Activated CD4-positive, alpha-beta T cell treated with anti-CD3 and anti-CD28 coated beads, Interleukin-2, amount 50 U/mL, for 48 hours (primary cell): ENCODE measurements around the gene PREP.
"Not testable (repeated sequence)": the region's sequence is repeated elsewhere in the genome, so short reads cannot be mapped to it uniquely, and the experiment has no call there.

Experiments
- DNase-seq, 2 experiments: peaks; one replicate each; pipeline ENCODE4 v3.0.0-alpha.2; 2020

Gene PREP

DNA sequence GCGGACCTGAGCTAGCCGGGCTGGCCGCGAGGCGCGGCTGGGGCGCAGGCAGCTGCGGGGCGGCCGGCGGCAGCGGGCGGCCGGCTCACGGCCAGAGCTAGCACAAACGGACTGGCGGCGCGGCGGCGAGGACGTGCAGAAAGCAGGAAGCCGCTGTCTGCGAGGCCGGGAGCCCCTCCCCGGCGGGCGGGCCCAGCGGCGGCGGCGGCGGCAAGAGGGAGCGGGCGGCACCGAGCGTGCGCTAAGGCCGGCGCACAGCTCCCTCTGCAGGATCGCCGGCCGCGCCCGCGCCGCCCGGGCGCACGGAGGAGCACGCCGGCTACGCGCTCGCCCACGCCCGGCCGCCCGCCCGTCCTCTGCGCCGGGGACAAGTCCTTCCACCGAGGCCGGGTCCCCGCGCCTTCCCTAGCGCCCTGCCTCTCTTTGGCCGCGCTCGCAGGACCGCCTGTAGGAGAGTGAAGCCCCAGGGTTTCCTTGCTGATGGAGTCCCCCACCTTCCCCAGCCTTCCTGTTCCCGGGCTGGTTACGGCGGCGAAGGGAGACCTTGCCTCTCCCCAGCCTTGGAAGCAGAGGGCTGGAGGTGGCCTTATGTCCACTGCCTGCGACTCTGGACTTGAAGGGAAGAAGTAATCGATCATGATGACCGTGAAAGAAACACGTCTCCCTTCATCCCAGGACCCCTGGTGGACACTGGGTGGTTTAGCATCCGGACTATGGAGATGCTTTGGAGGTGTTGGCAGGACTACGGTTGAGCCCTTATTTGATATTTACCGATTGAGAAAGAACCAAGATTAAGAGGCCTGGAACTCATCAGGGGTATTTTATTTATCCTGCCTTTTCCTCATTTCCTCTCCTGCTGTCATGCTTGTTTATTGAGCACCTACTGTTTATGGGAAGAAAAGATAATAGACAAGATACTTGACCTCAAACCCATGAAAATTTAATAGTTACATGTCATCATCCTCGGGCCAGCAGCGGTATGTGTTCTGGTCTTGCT is at the start of gene PREP:
PREP (minus strand) TSS at position 144 of the 997 bp plus-strand sequence. CDS start 191 bp downstream, outside the sequence.
- peak; percentile 81 to 83 for DNase-seq

DNA sequence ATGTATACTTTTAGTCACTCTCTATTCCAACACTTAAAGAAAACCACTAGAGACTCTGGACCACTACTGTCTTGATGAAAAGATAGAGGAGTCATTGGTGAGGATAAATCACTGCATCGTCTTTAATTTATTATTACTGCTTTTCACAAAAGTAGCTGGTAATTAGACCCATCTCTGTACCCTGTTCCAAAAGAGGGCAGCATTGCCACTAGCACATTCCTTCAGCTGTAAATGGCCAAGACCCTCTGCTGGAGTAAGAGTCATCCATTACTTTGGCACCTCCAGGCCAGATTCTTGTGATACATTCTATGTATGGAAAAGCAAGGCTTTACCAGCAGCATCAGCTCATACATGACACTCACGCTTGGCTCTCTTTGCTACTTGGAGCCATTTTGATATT is 49.5 kb upstream of the PREP start:
- no peak for DNase-seq

DNA sequence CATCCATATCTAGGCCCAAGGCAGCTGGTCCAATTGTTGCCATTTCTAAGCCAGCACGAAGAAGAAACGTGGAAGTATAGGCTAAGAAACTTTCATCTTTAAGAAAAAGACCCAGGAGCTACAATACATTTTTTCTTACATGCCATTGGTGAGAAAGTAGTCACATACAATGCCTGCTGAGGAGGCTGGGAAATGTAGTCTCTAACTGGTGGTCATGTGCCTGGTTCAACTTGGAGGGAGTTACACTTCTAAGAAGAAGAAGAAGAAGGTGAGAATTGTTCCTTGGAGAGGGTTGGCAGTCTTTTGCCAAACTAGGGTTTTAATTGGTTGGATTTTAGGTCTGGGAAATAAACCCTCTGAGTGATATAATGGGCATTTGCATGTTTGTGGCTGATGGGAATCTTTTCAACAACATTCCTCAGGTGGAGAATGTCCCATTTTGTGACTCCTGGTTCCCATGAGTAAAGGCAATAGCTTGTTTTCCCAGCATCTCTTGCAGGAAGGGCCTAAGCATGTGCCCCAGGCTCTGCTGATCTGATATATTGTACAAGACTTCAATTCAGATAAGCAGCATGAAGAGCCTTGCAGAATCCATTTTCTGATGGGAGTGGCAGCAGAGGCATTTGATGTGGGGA is 47.0 kb upstream of the PREP start:
- DNase-seq, result no peak

- DNase-seq, result no peak
Measured at GRCh38 chr6:105445481-105445880, 42.6 kb upstream of the PREP start.

DNA sequence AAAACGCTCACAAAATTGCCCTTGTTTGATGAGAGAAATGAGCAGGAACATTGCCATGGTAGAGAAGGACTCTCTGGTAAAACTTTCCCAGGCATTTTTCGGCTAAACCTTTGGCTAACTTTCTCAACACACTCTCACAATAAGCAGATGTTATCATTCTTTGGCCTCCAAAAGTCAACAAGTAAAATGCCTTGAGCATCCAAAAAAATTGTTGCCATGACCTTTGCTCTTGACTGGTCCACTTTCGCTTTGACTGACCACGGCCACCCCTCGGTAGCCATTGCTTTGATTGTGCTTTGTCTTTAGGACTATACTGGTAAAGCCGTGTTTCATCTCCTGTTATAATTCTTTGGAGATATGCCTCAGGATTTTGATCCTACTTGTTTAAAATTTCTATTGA is 41.1 kb upstream of the PREP start:
- DNase-seq, result no peak

GRCh38 chr6:105442369-105442768 is 39.5 kb upstream of the PREP start:
- no peak for DNase-seq

DNA sequence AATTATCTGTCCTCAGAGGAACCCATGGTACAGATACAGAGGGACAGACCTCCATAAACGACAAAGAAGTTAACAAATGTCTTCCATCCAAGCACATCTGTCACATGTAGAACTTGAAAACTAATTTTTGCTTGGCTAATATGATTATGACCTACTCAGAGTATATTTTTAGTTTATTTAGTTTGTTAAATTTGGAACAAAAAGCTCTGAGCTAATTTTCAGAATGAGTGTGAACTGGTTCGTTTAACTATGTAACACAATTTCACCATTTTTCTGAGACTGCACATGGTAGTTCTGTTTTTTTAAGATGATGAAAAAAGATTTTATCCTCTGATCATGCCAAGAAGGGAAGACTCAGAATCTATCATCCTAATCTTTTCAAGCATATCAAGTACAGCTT is 34.4 kb upstream of the PREP start:
- DNase-seq, result no peak

DNA sequence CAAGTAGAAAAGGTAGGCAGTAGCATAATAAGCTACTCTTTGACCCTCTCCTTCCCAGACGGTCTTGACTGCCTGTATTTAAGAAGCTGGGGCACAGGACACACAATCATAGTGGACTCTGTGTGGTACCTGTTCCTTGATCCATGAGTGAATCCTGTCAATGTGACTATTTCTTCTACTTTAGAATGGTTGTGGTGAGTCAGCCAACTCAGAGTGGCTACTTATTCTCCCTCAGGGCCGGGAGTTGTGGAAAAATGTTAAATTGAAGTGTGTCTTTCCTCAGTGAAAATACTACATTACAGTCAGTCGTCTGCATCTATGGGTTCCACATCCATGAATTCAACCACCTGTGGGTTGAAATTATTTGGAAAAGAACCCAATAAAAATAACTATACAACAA is 30.8 kb upstream of the PREP start:
- DNase-seq, result no peak

DNA sequence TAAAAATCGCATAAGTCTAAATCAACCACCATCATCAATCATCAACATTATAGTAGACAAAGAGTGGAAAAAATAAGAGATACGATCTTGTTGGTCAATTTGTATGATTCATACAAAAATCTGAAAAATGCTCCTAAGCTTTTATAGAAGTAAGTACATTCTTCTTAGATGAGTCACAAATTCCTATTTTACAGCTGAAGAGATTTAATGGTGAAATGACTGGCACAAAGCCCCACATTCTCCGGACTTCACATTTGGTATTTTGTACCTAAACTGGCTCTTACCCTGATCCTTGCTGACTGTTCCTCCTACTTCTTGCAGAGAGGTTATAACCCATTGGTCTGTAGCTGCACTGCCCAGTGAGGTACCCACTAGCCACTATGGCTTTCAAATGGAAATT is 29.9 kb upstream of the PREP start:
- DNase-seq, result no peak

GRCh38 chr6:105431226-105431625 is 28.3 kb upstream of the PREP start:
- no peak for DNase-seq

GRCh38 chr6:105430685-105431084 is 27.8 kb upstream of the PREP start:
- no peak for DNase-seq

DNA sequence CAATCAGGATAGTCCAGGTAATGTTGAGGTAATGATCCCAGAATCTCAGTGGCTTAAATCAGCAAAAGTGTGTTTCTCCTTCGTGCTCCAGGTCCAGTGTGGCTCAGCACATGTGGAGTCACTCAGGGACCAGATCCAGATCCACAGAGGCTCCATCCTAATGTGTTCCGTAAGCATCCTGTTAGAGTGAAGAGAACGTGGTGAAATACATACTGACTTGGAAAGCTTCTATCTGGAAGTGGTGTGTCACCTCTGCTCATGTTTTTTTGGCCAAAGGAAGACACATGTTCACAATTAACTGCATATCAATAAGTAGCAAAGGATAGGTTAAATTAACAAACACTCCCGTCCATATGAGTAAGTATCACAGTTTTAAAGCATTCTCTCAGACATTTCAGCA is 26.8 kb upstream of the PREP start:
- DNase-seq, result no peak

DNA sequence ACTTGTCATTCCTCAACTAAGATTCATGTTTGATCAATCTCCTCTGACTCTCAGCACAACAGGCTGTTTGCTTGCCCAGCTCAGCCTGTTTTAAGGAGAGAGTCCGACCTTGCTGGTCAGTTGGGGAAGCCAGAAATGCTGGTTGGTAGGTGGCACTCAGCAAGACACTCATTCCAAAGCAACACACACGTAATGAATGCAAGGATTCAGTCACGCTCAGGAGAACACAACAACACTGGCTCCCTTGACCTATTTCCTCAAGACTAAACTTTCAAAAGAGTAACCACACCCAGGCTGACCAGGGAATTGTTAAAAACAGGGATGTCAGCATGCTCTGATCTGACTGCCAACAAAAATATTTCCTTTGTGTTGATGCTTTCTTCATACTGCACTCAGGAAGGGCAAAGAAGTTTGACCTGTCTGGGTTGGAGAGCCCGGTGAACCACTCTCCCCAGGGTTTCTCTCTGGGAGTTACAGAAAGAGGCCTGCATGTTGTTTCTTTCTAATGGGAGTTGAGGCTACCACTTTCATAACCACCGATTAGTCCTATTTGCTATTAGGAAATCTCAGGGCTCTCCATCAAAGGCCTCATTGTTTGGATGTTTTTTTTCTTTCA is 25.6 kb upstream of the PREP start:
- DNase-seq, result no peak

DNA sequence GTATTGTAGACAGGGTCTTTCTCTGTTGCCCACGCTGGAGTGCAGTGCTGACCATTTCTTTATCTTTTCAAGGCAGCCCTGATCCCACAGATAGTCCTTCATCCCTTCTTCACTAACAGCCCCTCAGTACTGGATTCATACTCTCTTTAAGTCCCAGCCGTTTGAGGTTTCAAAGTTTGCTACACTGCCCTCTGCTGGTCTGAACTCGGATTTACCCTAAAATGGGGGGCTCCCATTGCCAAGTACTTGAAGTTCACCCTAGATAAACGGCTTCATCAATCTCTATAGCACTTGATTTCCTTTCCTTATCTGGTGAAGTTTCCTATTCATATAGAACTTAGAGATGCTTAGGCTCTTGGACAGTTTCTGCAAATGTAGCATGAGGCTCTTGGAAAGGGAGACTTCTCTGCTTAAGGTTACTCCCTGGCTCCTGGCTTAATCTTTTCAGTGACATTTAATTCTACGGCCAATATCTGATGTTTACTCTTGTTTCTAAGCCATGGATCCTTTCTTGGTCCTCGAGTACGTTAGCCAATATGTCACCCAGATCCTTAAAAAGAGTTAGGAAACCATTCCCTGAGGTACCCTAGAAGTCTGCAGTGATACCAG is 21.4 kb upstream of the PREP start:
- DNase-seq, result peak; percentile 64 to 74

DNA sequence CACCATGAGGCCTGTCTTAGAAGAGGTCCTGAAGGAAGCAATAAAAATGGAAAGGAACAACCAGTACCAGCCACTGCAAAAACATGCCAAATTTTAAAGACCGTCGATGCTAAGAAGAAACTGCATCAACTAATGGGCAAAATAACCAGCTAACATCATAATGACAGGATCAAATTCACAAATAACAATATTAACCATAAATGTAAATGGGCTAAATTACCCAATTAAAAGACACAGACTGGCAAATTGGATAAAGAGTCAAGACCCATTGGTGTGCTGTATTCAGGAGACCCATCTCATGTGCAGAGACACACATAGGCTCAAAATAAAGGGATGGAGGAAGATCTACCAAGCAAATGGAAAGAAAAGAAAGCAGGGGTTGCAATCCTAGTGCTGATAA is 14.1 kb upstream of the PREP start:
- not testable (repeated sequence) for DNase-seq

DNA sequence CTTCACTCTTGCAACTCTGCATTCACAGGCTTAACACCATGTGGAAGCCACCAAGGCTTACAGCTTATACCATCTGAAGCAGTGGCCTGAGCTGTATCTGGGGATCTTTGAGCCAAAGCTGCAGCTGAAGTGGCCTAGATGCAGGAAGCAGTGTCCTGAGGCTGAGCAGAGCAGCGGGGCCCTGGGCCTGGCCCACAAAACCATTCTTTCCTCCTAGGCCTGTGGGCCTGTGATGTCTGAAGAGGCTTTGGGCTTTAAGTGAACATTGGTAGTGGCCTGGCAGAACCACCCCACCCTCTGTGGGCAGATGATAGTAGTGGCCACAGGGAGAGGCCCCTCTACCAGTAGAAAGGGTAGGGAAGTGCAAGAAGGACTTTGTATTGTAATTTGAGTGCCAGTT is 6.9 kb upstream of the PREP start:
- DNase-seq, result no peak

DNA sequence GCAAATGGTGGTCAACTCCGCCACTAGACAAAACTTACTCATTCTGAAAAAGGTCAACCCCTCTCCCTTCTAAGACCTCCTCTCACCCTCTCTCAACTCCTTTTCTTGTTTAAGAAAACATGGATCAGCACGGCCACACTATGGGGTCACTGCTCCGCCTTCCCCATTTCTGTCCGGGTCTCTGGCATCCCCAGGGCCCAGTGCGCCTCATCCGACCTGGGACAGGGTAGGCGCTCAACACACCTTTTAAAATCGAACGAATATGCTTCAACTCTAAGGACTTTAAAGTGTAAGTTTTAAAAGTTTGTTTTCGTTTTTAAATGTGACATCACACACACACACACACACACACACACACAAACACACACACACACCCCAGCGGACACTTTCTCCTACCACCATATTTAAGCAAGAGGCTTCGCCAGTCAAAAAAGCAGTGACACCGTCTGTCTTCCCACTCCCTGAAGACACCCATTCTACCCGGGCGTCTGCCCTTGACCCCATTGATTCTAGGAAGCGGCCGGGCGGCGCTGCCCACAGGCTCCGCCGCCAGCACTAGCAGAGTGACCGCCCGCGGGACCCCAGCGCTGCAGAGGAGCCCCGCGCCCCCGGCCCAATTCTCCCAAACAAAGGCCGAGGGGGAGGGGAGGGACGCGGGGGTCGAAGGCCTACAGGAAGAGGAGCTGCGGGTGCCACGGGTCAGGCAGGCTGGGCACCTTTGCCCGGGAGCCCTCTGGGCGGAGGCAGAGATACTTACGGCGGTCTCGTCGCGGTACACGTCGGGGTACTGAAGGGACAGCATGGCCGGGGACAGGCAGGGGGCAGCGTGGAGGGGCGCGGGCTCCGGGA is 568 bp downstream of the PREP start:
- DNase-seq, result peak in 1 of 2 experiments; percentile 21

DNA sequence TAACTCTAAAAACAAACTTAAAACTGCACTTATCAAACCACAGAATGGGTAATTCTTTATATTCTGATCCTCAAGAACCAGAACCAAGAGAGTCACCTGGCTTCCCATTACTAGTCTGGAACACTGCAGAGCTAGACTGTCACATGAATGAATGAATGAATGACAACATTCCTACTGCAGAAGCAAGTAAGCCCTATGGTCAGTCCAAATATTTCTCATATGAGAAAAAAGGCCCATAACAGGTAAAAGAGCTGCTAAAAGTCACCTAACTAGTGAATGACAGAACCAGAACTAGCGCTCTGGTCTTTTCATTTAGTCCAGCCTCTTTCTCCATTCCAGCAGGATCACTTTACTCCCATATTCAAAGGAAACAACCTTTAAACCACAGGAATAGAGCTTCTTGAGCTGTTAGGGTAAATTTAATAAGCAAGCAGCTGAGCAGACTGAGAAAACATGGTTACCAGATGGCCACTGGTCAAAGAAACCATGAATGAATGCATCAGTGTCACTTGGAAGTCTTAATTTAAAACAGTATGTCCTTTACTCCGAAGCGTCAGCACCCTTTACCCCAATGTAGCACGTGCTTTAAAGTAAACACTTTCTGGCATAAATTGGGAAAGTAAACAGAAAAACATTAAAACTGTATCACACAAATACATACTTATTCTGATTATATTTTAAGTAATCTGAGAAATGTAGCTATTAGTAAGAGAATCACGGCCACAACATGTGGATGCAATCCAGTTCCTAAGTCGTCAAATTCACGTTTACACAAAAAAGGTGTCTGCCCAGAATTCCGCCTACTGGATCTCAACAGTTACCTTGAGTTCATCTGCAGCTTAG is 1.4 kb downstream of the PREP start:
- DNase-seq, result no peak

DNA sequence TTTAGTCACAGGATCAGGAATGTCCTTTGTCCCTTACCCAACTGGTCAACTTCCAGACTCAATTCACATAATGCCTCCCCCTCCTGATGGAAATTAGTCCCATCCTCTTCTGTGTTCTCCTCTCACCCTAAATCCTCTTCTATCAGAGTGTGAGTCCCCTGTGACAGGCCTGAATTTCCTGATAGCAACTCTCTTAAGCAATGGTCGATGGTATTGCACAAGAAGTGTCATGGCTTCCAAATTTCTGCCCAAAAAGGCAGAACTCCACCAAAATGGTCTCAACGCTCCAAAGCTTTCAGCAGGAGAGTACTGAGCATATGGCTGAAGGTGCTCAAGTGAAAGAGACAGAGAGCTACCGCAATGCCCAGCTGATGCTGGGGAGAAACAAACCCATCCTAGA is 2.4 kb downstream of the PREP start:
- DNase-seq, result no peak

GRCh38 chr6:105398859-105399258 is 4.0 kb downstream of the PREP start:
- no peak for DNase-seq

GRCh38 chr6:105397987-105398386 is 4.9 kb downstream of the PREP start:
- no peak for DNase-seq
